Activated naive CD8-positive, alpha-beta T cell treated with anti-CD3 and anti-CD28 coated beads for 36 hours (primary cell): ENCODE results near the gene VTI1A. TPM values are rescaled to one million over a fixed set of nuclear protein-coding genes. Genes with fewer than 3 reads are reported as not detected.

Source experiments
- DNase-seq: peaks from one replicate; pipeline ENCODE4 v3.0.0; 2021
- H3K27ac Mint-ChIP-seq: one replicate; pipeline ENCODE4 v1.8.0; 2022; ENCODE audit warnings: mild to moderate bottlenecking, moderate library complexity, mixed read lengths
- H3K27me3 Mint-ChIP-seq: one replicate; pipeline ENCODE4 v1.8.0; 2022; ENCODE audit warnings: mild to moderate bottlenecking, mixed read lengths
- H3K36me3 Mint-ChIP-seq: one replicate; pipeline ENCODE4 v1.8.0; 2021; ENCODE audit warnings: mild to moderate bottlenecking, mixed read lengths
- H3K4me1 Mint-ChIP-seq: one replicate; pipeline ENCODE4 v1.8.0; 2021; ENCODE audit warnings: mixed read lengths
- H3K4me3 Mint-ChIP-seq: one replicate; pipeline ENCODE4 v1.8.0; 2022; ENCODE audit warnings: mild to moderate bottlenecking, moderate library complexity, mixed read lengths
- H3K9me3 Mint-ChIP-seq: one replicate; pipeline ENCODE4 v1.8.0; 2022; ENCODE audit warnings: mixed read lengths
- total RNA-seq, 2 experiments: library from RNA; stranded (reverse); gene quantifications; one replicate each; pipeline ENCODE4 v1.2.3, GENCODE V29; 2021

The VTI1A gene
- total RNA-seq, 2 experiments from 2014 or later = 31.5 to 33.7 TPM

DNA sequence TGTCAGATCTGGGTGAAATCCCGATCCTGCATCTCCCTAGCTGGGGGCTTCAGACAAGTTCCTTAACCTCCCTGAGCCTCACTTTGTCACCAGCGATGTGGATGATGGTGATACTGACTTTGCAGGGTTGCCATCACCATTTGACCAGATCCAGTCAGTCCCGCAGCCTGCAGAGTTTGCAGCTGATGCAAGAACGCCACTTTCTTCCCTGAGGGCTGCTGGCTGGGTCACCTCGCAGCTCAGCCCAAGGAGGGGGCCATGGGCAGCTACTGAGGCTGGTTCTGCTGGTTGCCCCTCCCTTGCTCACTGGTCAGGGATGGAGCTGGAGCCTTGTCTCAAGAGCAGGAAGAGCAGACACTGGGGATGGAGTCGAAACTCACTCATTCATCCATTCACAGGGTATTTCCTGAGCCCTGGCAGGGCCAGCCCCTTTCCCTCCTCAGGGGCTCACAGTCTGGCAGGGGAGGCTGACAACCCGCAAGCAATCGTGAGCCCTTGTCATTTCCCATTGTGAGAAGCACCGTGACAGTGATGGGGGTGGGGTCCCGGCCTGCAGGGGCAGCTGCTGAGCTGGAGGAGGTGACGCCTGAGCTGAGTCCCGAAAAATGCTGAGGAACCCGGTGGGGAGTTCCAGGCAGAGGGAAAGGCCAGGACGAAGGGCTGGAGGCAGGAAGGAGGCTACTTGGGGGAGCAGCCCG lies 391.9 kb downstream of the VTI1A start:
- Mint-ChIP-seq H3K4me3 (no peak overlapping the region), H3K9me3 (no peaks in the 10 kb centered on the region), H3K27me3 (no peaks in the 10 kb centered on the region), H3K27ac (no peak overlapping the region), H3K36me3 (peaks cover 10% of the 10 kb centered on the region), H3K4me1 (no peaks in the 10 kb centered on the region)
- no peak for DNase-seq

DNA sequence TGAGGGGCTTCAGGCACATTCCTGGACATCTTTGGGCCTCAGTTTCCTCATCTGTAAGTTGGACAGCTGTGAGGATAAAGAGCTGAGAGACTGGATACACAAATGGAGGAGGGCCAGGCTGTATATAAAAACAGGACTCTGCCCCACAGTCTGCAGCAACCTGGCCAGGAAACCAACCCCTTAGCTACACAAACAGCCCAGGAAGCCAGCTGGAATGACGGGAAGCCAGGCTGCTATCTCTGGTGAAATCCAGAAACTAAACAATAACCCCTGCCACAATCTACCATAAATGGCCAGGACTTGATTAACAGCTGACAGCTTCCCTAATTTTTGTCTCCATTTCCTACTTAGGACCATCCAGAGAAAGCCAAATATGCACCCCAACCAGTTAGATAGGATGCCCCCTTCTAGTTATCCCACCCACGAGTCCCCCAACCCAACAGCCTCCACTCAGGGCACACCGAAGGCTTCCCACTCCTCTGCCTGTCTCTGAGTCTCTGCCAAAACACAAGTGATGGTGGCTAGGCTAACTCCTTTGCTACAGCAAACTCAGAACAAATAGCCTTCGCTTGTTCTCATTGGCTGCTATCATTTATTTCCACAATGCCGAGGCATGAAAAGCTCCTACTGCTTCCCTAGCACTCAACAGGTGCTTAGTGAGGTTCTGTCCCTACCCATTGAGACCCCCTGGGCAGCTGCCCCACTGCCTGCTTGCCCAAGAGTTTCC lies 393.1 kb downstream of the VTI1A start:
- no peaks in the 10 kb centered on the region for H3K9me3 Mint-ChIP-seq

DNA sequence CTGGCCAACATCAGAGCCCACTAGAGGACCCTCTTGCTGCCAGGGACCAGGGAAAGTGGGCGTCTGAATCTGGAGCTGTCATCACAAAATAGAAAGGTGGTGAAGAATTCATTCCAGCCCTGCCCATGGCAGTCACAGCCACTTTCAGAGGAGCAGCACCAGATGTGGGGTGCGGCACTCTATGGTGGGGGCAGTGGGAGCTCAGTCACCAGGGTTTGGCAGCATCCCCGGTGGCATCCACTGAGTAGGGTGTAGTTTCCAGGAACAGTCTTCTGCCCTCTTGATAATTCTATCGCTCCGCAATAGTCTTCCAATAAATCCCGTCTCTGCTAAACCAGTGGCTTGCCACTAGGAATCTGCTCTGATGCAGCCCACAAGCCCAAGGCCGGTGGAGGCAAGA lies 394.5 kb downstream of the VTI1A start:
- Mint-ChIP-seq H3K4me1 (no peaks in the 10 kb centered on the region), H3K27me3 (no peaks in the 10 kb centered on the region), H3K4me3 (no peak overlapping the region), H3K9me3 (peaks cover 2% of the 10 kb centered on the region), H3K27ac (no peak overlapping the region), H3K36me3 (peaks cover 10% of the 10 kb centered on the region)
- DNase-seq = no peak

More for the DNA sequence above, 393.1 kb downstream of the VTI1A start:
- no peak overlapping the region for H3K4me3 Mint-ChIP-seq
- no peaks in the 10 kb centered on the region for H3K4me1 Mint-ChIP-seq
- H3K27ac Mint-ChIP-seq = no peak overlapping the region
- H3K27me3 Mint-ChIP-seq = no peaks in the 10 kb centered on the region
- DNase-seq = no peak
- H3K36me3 Mint-ChIP-seq = peaks cover 8% of the 10 kb centered on the region

DNA sequence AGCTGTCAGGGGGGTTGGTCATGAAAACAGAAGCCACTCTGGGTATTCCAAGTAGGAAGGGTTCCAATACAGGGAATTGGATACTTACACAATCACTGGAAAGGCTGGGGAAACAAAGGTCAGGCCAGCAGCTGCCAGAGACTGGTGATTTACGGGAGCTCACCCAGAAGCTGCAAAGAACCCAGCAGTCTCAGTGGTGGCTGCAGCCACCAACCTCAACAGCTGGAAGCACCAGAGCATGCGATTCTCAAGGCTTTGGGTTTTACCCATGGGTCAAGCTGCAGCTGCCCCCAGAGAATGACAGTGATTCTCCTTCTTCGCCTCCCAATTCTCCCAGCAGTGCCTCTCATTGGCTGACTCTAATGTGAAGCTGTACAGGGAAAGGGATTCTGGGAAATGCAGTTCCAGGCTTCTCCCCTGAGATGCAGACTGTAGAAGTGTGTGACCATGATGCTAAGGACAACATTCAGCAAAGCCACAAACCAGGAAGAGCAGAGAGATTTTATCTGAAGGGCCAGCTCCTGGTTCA lies 395.9 kb downstream of the VTI1A start:
- H3K4me3 Mint-ChIP-seq = no peak overlapping the region
- DNase-seq = no peak
- H3K9me3 Mint-ChIP-seq = peaks cover 11% of the 10 kb centered on the region
- H3K27me3 Mint-ChIP-seq = no peaks in the 10 kb centered on the region
- H3K36me3 Mint-ChIP-seq = peaks cover 12% of the 10 kb centered on the region
- H3K4me1 Mint-ChIP-seq = no peaks in the 10 kb centered on the region
- H3K27ac Mint-ChIP-seq = no peak overlapping the region

DNA sequence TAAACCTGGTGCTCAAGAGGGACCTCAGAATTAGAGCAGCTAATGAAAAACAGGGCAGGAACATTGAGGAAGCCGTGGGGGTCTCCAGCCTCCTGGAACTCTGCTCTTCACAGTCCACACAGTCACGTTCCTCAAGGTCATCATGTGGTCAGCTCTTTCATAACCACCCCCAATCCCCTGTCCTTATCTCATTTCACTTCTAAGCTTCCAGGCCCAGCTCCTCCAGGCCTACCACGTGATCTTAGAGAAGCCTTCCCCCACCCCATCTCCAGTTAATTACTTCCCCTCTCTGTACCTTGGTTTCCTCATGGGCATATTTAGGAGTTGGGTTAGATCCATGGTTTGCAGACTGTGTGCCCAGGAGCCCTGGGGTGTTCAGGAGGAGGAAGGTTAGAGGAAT lies 396.6 kb downstream of the VTI1A start:
- Mint-ChIP-seq H3K27me3 (no peaks in the 10 kb centered on the region), H3K27ac (no peak overlapping the region), H3K36me3 (peaks cover 12% of the 10 kb centered on the region), H3K4me1 (no peaks in the 10 kb centered on the region), H3K4me3 (no peak overlapping the region), H3K9me3 (peaks cover 16% of the 10 kb centered on the region)
- no peak for DNase-seq

DNA sequence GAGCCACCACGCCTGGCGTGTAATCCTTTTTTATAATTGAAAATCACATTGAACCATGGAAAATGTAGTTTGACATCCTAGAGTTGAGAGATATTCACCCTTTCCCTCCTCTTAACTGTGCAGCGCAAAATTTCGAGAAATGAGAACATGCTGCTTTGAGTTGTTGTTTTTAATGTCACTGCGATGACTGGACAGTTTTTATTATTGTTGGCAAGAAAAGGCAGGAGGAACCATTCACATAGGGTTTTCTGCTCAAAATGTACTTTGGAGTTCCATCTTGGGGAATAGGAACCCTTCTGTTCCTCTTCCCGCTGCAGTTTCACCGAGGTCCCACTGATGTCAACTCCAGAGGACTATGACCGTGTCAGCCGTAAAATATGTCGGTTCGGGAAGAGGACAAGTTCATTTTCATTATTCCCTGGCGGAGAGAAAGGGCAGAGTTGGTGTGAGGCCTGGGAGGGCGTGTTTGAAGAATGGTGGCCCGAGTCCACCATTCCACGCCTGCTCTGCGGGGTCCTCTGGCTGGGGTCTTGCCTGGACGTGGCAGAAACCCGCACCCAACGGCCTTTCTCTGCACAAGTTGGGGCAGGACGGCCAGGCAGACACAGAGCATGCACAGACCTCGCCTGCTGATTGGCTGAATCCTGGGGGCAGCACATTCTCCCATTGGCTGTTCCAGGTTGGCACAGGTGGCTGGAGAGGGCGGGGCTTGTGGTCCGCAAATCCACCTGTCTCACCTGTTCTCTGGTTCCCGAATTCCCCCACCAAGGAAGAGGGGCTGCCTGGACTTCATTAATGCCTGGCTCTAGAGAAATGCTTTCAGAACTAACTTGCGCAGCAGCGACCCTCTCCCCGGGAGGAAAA lies 397.9 kb downstream of the VTI1A start:
- DNase-seq = no peak
- Mint-ChIP-seq H3K4me1 (no peaks in the 10 kb centered on the region), H3K27me3 (no peaks in the 10 kb centered on the region), H3K4me3 (no peak overlapping the region), H3K9me3 (peaks cover 18% of the 10 kb centered on the region), H3K36me3 (peaks cover 13% of the 10 kb centered on the region), H3K27ac (no peak overlapping the region)

DNA sequence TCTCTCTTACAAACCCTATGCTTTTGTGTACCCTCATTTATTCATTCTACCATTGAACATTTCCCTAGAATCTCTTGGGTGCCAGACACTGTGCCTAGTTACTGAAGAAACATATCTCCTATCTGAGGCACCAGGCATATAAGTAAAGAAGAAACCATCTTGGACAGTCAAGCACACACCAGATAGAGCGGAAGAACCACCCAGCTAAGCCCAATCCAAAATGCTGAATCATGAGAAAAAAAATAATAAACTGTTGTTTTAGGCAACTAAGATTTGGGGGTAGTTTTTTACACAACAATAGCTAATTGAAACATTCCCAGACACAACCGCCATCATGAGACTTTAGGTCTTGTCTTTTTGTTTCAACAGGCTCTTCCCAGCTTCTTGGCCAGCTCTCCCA lies 400.8 kb downstream of the VTI1A start:
- no peaks in the 10 kb centered on the region for H3K27me3 Mint-ChIP-seq
- H3K4me3 Mint-ChIP-seq = no peak overlapping the region
- H3K4me1 Mint-ChIP-seq = peaks cover 4% of the 10 kb centered on the region
- no peak for DNase-seq
- peaks cover 12% of the 10 kb centered on the region for H3K36me3 Mint-ChIP-seq
- no peak overlapping the region for H3K27ac Mint-ChIP-seq
- H3K9me3 Mint-ChIP-seq = peaks cover 18% of the 10 kb centered on the region

DNA sequence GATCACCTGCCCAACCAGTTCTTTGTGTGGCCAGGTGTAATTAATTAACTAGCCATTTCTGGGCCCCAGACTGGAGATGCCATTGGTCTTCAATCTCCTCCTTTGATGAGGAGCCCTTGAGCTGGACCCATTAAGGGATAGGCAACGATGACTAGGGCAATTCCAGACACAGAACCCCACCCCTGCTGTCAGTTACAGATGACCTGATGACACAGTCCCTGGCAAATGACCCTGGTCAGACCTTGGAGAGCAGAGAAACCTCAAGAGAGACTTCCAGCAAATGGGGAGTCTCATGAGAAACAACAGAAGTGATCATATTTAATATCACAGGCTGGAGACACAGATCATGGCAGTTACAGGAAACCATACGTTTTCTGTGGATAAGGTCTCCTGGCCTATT lies 401.2 kb downstream of the VTI1A start:
- no peak for DNase-seq
- Mint-ChIP-seq H3K4me1 (peaks cover 4% of the 10 kb centered on the region), H3K4me3 (no peak overlapping the region), H3K36me3 (peaks cover 12% of the 10 kb centered on the region), H3K9me3 (peaks cover 18% of the 10 kb centered on the region), H3K27me3 (no peaks in the 10 kb centered on the region), H3K27ac (no peak overlapping the region)

DNA sequence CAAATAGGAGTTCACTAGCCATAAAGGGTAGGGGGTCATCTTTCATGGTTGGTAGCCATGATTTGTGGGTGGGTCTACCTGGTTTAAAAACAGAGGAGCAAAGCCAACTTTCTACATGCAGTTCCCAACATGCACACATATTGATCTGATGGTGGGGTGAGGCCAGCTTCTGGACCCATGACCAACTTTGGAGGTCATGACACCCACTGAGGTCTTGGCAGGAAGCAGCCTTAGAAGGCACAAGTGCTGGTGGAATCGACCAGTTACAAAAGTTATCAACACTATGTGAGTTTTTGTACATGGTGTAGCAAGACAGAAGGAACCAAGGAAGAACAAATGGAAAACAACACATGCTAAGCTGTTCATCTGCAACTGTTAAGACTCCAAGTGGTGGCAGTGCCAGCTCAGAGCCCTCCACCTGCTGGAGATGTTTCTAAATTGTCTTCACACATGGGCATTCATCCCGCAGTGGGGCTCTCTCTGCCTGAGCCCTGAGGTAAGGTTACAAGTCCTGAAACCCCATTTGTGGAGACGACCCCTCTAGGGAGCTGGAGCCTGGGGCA lies 401.9 kb downstream of the VTI1A start:
- H3K27ac Mint-ChIP-seq = no peak overlapping the region
- peaks cover 12% of the 10 kb centered on the region for H3K36me3 Mint-ChIP-seq
- H3K4me3 Mint-ChIP-seq = no peak overlapping the region
- H3K27me3 Mint-ChIP-seq = no peaks in the 10 kb centered on the region
- DNase-seq = no peak
- peaks cover 4% of the 10 kb centered on the region for H3K4me1 Mint-ChIP-seq
- H3K9me3 Mint-ChIP-seq = peaks cover 18% of the 10 kb centered on the region

DNA sequence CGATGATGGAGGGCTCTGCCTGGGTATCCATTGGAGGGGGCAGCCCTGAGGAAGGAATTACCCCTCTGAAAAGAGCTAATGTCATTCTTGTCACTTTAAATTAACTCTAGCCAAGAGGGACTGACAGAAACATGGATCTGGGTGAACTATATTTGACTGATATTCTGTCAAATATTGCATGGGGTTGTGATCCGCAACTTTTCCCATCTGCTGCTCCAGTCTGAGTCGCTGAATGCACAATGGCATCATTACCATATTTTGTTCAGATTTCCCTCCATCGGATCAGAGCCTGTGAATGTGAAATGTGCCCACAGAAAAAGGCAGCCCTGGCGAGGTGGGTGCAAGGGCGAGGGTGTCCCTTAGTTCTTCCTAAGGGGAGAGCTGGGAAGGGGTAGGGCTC lies 402.5 kb downstream of the VTI1A start:
- H3K36me3 Mint-ChIP-seq = peaks cover 13% of the 10 kb centered on the region
- H3K27ac Mint-ChIP-seq = no peak overlapping the region
- no peaks in the 10 kb centered on the region for H3K27me3 Mint-ChIP-seq
- peaks cover 4% of the 10 kb centered on the region for H3K4me1 Mint-ChIP-seq
- DNase-seq = no peak
- H3K4me3 Mint-ChIP-seq = no peak overlapping the region
- peaks cover 18% of the 10 kb centered on the region for H3K9me3 Mint-ChIP-seq

DNA sequence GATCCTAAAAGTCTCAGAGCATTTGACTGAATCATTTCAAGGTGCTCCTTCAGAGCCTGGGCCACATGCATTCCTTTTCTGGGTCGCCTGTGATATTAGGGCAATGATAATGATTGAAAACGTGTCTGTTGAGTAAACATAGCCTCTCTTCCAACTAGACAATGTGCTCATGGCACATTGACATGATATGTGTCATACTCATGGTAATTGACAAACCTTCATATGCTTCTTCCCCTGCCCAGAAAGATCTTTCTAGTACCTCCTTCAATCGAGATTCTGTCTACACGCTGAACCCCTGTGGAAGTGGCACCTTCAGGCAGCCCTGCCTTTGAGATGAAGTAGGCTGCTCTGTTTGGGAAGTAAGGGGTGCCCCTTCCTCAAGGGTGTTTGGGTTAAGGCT lies 404.2 kb downstream of the VTI1A start:
- Mint-ChIP-seq H3K27ac (no peak overlapping the region), H3K27me3 (no peaks in the 10 kb centered on the region), H3K9me3 (peaks cover 16% of the 10 kb centered on the region), H3K4me3 (no peak overlapping the region), H3K36me3 (peaks cover 11% of the 10 kb centered on the region), H3K4me1 (peaks cover 4% of the 10 kb centered on the region)
- no peak for DNase-seq

DNA sequence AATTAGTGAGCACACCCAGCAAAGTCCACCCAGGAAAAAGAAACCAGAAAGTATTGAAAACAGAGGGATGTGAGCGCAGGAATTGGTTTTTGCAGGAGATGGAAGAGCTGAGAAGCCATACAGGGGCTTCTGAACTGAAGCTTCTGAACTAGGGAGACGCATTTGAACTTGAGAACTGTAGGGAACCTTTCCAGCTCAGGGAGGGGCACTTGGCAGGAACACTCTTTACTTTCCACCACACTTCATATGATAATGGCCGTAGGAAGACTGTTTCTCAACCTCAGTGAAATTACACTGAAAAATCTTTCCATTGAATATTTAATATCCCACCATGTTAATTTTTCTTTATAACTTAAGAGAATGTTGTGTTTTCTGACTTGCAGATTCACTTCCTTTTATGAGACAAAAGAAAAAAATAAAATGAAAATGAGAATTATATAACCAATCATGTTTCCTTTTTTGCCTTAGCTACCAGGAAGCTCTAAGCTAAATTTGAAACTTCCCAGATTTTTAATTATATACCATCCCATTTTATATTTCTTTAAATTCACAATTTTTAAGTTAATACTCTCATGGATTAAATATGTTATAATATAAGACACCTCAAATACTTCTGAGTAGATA lies 404.7 kb downstream of the VTI1A start:
- peaks cover 4% of the 10 kb centered on the region for H3K4me1 Mint-ChIP-seq
- DNase-seq = no peak
- peaks cover 11% of the 10 kb centered on the region for H3K36me3 Mint-ChIP-seq
- no peak overlapping the region for H3K27ac Mint-ChIP-seq
- no peak overlapping the region for H3K4me3 Mint-ChIP-seq
- no peaks in the 10 kb centered on the region for H3K27me3 Mint-ChIP-seq
- peaks cover 15% of the 10 kb centered on the region for H3K9me3 Mint-ChIP-seq

DNA sequence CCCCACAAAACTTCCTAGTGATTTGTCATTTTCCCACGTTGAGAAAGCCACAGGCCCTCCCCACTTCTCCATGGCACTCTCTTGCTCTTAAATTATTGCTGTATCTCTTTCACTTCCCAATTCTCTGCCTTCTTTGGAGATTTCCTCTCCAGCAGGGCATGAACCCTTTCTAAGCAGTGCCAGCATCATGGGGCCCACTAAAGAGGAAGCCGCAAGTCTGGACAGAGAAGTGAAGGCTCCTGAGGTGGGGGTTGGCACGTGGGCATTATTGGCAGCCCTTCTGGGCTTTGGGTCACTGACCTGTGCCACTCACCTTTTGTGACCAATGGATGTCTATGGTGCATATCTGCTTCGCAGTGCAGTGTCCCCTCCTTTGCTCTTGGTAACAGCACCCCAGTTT lies 405.3 kb downstream of the VTI1A start:
- H3K4me1 Mint-ChIP-seq = peaks cover 4% of the 10 kb centered on the region
- no peak for DNase-seq
- peaks cover 8% of the 10 kb centered on the region for H3K36me3 Mint-ChIP-seq
- H3K27ac Mint-ChIP-seq = no peak overlapping the region
- no peak overlapping the region for H3K4me3 Mint-ChIP-seq
- H3K27me3 Mint-ChIP-seq = no peaks in the 10 kb centered on the region
- H3K9me3 Mint-ChIP-seq = peaks cover 12% of the 10 kb centered on the region

DNA sequence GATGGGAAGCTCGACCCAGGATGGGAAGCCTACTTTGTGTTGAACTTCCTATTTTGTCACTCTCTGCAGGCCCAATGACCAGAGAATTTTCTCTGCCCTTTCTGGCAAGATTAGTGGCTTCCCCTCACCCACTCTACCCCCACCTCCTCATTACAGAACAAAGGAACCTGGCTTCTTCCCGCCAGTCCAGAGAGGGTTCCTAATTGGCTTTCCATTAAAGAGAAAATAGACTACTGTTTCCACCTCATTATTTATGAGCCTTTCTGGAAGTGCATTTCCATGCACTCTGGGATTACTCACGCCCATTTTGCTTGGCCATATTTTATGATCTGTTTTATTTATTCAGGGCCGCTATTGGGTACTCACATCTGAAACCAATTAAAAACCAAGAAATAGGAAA lies 408.1 kb downstream of the VTI1A start:
- no peak overlapping the region for H3K27ac Mint-ChIP-seq
- DNase-seq = no peak
- no peaks in the 10 kb centered on the region for H3K9me3 Mint-ChIP-seq
- no peaks in the 10 kb centered on the region for H3K27me3 Mint-ChIP-seq
- H3K4me3 Mint-ChIP-seq = no peak overlapping the region
- peaks cover 2% of the 10 kb centered on the region for H3K4me1 Mint-ChIP-seq
- peaks cover 5% of the 10 kb centered on the region for H3K36me3 Mint-ChIP-seq
